ENCODE data around the gene KCTD11.
"Not testable (repeated sequence)": the region's sequence is repeated elsewhere in the genome, so short reads cannot be mapped to it uniquely, and the experiment has no call there.

KCTD11 gene

DNA sequence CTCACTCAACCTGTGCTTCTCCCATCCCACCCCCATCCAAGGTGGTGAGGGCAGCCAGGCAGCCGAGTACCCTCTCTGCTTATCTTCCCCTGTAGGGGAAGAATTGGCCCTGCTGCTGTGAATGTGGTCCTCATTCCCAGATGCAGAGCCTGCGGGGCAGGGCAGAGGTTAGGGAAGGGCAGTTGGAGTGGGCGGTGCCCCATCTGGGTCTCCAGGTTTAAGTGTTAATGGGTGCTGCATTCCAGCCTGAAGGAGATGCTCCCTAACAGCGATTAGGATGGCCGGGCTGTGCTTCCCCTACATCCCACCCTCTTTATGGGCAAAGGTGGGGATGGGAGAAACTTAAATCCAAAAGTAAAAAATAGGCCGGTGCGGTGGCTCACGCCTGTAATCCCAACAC is 15.1 kb downstream of the KCTD11 start:
- no peak for TF ChIP-seq CTCF (IDR thresholded peaks at IDR 0.05; ENCODE audit: low read length)
- TF ChIP-seq EZH2 (IDR thresholded peaks at IDR 0.05; ENCODE audit: borderline replicate concordance, low read length), result no peak
- Histone ChIP-seq H3K27ac (ENCODE audit: low read depth, low read length, poor library complexity, severe bottlenecking) (no peak overlapping the region), H3K4me1 (ENCODE audit: insufficient read depth, low read length, severe bottlenecking) (no peaks in the 10 kb centered on the region), H3K36me3 (ENCODE audit: insufficient read depth, low read length) (no peaks in the 10 kb centered on the region), H3K27me3 (ENCODE audit: insufficient read depth, low read length) (0 out of 2 replicates have a peak, but pooled peaks cover 5% of the 10 kb centered on the region), H3K9me2 (ENCODE audit: low read depth, low read length) (no peaks in the 10 kb centered on the region), H2AFZ (ENCODE audit: low read length) (no peak overlapping the region), H3K4me2 (ENCODE audit: low read length) (no peak overlapping the region), H3K4me3 (ENCODE audit: low read depth, low read length, poor library complexity, severe bottlenecking) (no peak overlapping the region), H3K79me2 (ENCODE audit: insufficient read depth, low read length) (no peaks in the 10 kb centered on the region), H3F3A (ENCODE audit: insufficient read depth, low read length) (no peaks in the 10 kb centered on the region), H3K9me3 (ENCODE audit: low read length) (no peaks in the 10 kb centered on the region), H4K20me1 (ENCODE audit: insufficient read depth, low read length) (no peaks in the 10 kb centered on the region), H3K9ac (ENCODE audit: low read length) (no peak overlapping the region)

DNA sequence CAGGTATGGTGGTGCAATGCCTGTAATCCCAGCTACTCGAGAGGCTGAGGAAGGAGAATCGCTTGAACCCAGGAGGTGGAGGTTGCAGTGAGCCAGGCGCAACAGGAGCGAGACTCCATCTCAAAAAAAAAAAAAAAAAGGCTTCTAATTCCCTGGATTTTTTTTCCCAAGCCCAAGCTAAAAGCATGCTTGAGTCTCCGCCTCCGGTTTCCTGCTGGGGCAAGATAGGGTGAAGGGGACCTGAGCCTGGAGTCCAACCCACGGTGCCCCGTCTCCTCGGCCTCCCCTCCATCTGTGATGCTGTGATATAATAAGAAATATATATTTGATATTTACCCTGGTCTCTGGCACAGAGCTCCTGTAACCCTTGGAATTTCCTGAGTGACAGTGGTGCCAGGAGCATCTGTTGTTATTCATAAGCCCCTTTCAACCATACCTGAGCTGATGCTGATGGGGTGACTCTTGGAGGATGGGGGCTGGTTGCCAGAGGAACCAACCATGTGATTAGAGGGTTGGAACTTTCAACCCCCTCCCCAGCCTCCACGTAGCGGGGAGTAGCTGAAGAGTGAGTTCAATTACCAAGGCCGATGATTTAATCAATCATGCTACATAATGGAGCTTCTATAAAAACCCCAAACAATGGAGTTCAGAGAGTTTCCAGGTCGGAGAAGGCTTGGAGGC is 16.1 kb downstream of the KCTD11 start:
- TF ChIP-seq EZH2 (IDR thresholded peaks at IDR 0.05; ENCODE audit: borderline replicate concordance, low read length), result no peak
- TF ChIP-seq CTCF (IDR thresholded peaks at IDR 0.05; ENCODE audit: low read length), result no peak
- Histone ChIP-seq H3K36me3 (ENCODE audit: insufficient read depth, low read length) (no peaks in the 10 kb centered on the region), H3K9ac (ENCODE audit: low read length) (no peak overlapping the region), H3K4me1 (ENCODE audit: insufficient read depth, low read length, severe bottlenecking) (no peaks in the 10 kb centered on the region), H3K27ac (ENCODE audit: low read depth, low read length, poor library complexity, severe bottlenecking) (no peak overlapping the region), H3F3A (ENCODE audit: insufficient read depth, low read length) (no peaks in the 10 kb centered on the region), H3K9me2 (ENCODE audit: low read depth, low read length) (no peaks in the 10 kb centered on the region), H3K4me3 (ENCODE audit: low read depth, low read length, poor library complexity, severe bottlenecking) (no peak overlapping the region), H3K4me2 (ENCODE audit: low read length) (no peak overlapping the region), H3K9me3 (ENCODE audit: low read length) (no peaks in the 10 kb centered on the region), H3K27me3 (ENCODE audit: insufficient read depth, low read length) (0 out of 2 replicates have a peak, but pooled peaks cover 2% of the 10 kb centered on the region), H4K20me1 (ENCODE audit: insufficient read depth, low read length) (no peaks in the 10 kb centered on the region), H3K79me2 (ENCODE audit: insufficient read depth, low read length) (no peaks in the 10 kb centered on the region), H2AFZ (ENCODE audit: low read length) (no peak overlapping the region)

- not testable (repeated sequence) for H4K20me1 ChIP-seq (ENCODE audit: insufficient read depth, low read length); H3K4me2 ChIP-seq (ENCODE audit: low read length); H3K36me3 ChIP-seq (ENCODE audit: insufficient read depth, low read length); H3F3A ChIP-seq (ENCODE audit: insufficient read depth, low read length); H3K9me2 ChIP-seq (ENCODE audit: low read depth, low read length); H2AFZ ChIP-seq (ENCODE audit: low read length); H3K27ac ChIP-seq (ENCODE audit: low read depth, low read length, poor library complexity, severe bottlenecking); H3K4me1 ChIP-seq (ENCODE audit: insufficient read depth, low read length, severe bottlenecking); H3K9me3 ChIP-seq (ENCODE audit: low read length); H3K4me3 ChIP-seq (ENCODE audit: low read depth, low read length, poor library complexity, severe bottlenecking); H3K79me2 ChIP-seq (ENCODE audit: insufficient read depth, low read length); H3K9ac ChIP-seq (ENCODE audit: low read length); H3K27me3 ChIP-seq (ENCODE audit: insufficient read depth, low read length)
These were observed 16.6 kb downstream of the KCTD11 start for GRCh38 chr17:7368599-7368994.

- Histone ChIP-seq H3F3A (ENCODE audit: insufficient read depth, low read length) (no peaks in the 10 kb centered on the region), H4K20me1 (ENCODE audit: insufficient read depth, low read length) (no peaks in the 10 kb centered on the region), H3K27ac (ENCODE audit: low read depth, low read length, poor library complexity, severe bottlenecking) (no peak overlapping the region), H3K4me2 (ENCODE audit: low read length) (no peak overlapping the region), H3K27me3 (ENCODE audit: insufficient read depth, low read length) (no peaks in the 10 kb centered on the region), H3K79me2 (ENCODE audit: insufficient read depth, low read length) (no peaks in the 10 kb centered on the region), H3K4me3 (ENCODE audit: low read depth, low read length, poor library complexity, severe bottlenecking) (no peak overlapping the region), H3K9me2 (ENCODE audit: low read depth, low read length) (no peaks in the 10 kb centered on the region), H2AFZ (ENCODE audit: low read length) (no peak overlapping the region), H3K4me1 (ENCODE audit: insufficient read depth, low read length, severe bottlenecking) (no peaks in the 10 kb centered on the region), H3K9ac (ENCODE audit: low read length) (no peak overlapping the region), H3K9me3 (ENCODE audit: low read length) (no peaks in the 10 kb centered on the region), H3K36me3 (ENCODE audit: insufficient read depth, low read length) (no peaks in the 10 kb centered on the region)
- TF ChIP-seq EZH2 (IDR thresholded peaks at IDR 0.05; ENCODE audit: borderline replicate concordance, low read length), result no peak
- no peak for TF ChIP-seq CTCF (IDR thresholded peaks at IDR 0.05; ENCODE audit: low read length)
These were observed 17.9 kb downstream of the KCTD11 start for GRCh38 chr17:7369825-7370224.
